Measurements from ENCODE around the gene DIRAS1.

The DIRAS1 gene

DNA sequence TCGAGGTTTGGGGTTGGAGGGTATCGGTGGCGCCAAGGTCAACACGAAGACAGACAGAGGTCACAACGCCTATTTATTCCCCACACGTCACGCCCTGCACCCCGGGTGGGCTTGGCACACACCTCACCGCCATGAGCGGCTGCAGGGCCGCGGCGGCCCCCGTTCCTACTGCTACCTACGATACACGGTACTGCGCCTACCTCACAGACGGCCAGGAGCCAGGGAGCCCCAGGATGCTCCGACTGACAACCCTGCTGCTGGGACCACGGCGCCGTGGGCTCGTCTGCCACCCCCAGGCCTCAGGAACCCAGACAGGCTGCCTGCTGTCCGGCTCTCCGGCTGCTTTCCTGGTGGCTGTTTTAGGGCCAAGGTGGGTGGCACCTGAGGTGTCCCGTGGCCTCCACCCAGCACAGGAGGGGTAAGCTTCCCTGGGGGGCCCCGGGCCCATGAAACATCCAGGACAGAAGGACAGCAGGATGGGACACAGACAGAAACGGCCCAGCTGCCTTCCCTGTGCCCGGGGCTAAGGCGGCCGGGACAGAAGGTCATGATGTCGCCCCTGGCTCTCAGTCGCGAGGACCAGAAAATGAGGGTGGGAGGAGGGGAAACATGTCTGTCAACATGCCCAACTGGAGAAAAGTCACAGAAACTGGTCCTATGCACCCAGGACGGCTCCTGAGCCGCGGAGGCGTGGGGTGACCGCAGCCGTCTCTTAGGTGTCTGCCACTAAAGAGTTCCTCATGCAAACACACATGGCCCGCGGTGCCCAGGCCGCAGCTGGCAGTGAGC lies 33.7 kb upstream of the DIRAS1 start:
- no peak overlapping the region for H3K4me2 ChIP-seq (ENCODE audit: low read length)
- H3K79me2 ChIP-seq (ENCODE audit: low read length), result no peaks in the 10 kb centered on the region
- H3K27ac ChIP-seq (ENCODE audit: low read length), result no peak overlapping the region
- H3K9me3 ChIP-seq (ENCODE audit: insufficient read depth, low read length), result no peaks in the 10 kb centered on the region
- no peak overlapping the region for H3K4me3 ChIP-seq (ENCODE audit: low read length)
- TF ChIP-seq EZH2phosphoT487 (IDR thresholded peaks at IDR 0.05; ENCODE audit: low read depth), result no peak
- TF ChIP-seq, protein P1, sequence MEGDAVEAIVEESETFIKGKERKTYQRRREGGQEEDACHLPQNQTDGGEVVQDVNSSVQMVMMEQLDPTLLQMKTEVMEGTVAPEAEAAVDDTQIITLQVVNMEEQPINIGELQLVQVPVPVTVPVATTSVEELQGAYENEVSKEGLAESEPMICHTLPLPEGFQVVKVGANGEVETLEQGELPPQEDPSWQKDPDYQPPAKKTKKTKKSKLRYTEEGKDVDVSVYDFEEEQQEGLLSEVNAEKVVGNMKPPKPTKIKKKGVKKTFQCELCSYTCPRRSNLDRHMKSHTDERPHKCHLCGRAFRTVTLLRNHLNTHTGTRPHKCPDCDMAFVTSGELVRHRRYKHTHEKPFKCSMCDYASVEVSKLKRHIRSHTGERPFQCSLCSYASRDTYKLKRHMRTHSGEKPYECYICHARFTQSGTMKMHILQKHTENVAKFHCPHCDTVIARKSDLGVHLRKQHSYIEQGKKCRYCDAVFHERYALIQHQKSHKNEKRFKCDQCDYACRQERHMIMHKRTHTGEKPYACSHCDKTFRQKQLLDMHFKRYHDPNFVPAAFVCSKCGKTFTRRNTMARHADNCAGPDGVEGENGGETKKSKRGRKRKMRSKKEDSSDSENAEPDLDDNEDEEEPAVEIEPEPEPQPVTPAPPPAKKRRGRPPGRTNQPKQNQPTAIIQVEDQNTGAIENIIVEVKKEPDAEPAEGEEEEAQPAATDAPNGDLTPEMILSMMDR (IDR thresholded peaks at IDR 0.05; ENCODE audit: low read depth, low read length), result no peak
- H4K20me1 ChIP-seq (ENCODE audit: insufficient read depth, low read length), result no peaks in the 10 kb centered on the region
- no peak overlapping the region for H2AFZ ChIP-seq (ENCODE audit: low read depth, low read length)
- peaks cover 38% of the 10 kb centered on the region for H3K36me3 ChIP-seq (replicated peaks; ENCODE audit: low read depth, low read length)
- H3K9ac ChIP-seq (ENCODE audit: low read length), result no peak overlapping the region
- H3K27me3 ChIP-seq (ENCODE audit: low read depth, low read length), result no peaks in the 10 kb centered on the region
- H3K4me1 ChIP-seq (ENCODE audit: low read length), result no peaks in the 10 kb centered on the region

DNA sequence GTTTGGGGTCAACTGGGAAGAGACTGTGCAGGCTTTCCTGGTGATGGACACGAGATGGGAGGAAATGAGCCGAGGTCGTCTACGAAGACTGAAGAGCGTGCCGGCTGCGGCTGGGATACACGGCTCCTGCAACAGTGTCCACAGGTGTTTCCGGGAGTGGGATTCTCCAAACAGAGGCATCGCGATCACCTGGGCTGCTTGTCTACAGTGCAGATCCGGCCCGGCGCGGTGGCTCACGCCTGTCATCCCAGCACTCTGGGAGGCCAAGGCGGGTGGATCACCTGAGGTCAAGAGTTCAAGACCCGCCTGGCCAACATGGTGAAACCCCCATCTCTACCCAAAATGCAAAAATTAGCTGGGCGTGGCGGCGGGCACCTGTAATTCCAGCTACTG lies 30.3 kb upstream of the DIRAS1 start:
- no peak overlapping the region for H3K9ac ChIP-seq (ENCODE audit: low read length)
- H3K4me1 ChIP-seq (ENCODE audit: low read length), result peaks cover 3% of the 10 kb centered on the region; the same call in 1 of the 2 replicates
- H3K36me3 ChIP-seq (replicated peaks; ENCODE audit: low read depth, low read length), result peaks cover 21% of the 10 kb centered on the region
- H3K27ac ChIP-seq (ENCODE audit: low read length), result no peak overlapping the region
- H3K4me3 ChIP-seq (ENCODE audit: low read length), result no peak overlapping the region
- H3K79me2 ChIP-seq (ENCODE audit: low read length), result no peaks in the 10 kb centered on the region
- 0 out of 2 replicates have a peak, but pooled peaks cover 4% of the 10 kb centered on the region for H3K27me3 ChIP-seq (ENCODE audit: low read depth, low read length)
- no peak overlapping the region for H2AFZ ChIP-seq (ENCODE audit: low read depth, low read length)
- no peak overlapping the region for H3K4me2 ChIP-seq (ENCODE audit: low read length)
- H4K20me1 ChIP-seq (ENCODE audit: insufficient read depth, low read length), result no peaks in the 10 kb centered on the region
- H3K9me3 ChIP-seq (ENCODE audit: insufficient read depth, low read length), result no peaks in the 10 kb centered on the region
- TF ChIP-seq, protein P1 (IDR thresholded peaks at IDR 0.05; ENCODE audit: low read depth, low read length), result no peak
- TF ChIP-seq EZH2phosphoT487 (IDR thresholded peaks at IDR 0.05; ENCODE audit: low read depth), result no peak

DNA sequence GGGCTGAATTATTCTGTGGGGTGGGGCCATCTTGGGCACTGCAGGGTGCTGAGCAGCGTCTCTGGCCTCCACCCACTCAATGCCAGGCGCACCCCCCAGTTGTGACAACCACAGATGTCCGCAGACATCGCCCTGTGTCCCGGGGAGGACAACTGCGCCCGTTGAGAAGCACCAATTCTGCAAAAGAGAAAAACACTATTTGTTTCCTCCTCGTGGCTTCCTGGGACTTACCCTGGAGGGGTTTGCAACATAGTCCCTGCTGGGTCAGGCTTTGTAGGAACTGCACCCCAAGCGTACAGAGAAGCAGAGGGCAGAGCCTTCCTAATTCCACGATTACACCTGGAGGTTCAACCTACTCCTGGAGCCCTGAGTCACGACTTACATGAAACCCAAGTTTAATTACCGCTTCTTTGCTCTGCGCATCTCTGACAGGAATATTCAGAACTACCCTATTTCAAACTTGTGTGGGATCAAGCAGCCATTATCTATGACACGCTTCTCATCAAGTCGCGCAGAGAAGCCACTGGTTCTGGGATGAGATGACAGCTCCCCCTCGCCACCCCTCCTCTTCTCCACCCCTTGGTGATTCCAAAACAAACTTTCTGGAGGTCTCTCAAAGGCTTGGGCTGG lies 29.8 kb upstream of the DIRAS1 start:
- H4K20me1 ChIP-seq (ENCODE audit: insufficient read depth, low read length), result no peaks in the 10 kb centered on the region
- H3K79me2 ChIP-seq (ENCODE audit: low read length), result no peaks in the 10 kb centered on the region
- no peak overlapping the region for H3K4me3 ChIP-seq (ENCODE audit: low read length)
- H2AFZ ChIP-seq (ENCODE audit: low read depth, low read length), result no peak overlapping the region
- H3K27me3 ChIP-seq (ENCODE audit: low read depth, low read length), result 0 out of 2 replicates have a peak, but pooled peaks cover 4% of the 10 kb centered on the region
- H3K36me3 ChIP-seq (replicated peaks; ENCODE audit: low read depth, low read length), result peaks cover 21% of the 10 kb centered on the region
- no peak overlapping the region for H3K9ac ChIP-seq (ENCODE audit: low read length)
- no peak overlapping the region for H3K27ac ChIP-seq (ENCODE audit: low read length)
- TF ChIP-seq, protein P1 (IDR thresholded peaks at IDR 0.05; ENCODE audit: low read depth, low read length), result no peak
- TF ChIP-seq EZH2phosphoT487 (IDR thresholded peaks at IDR 0.05; ENCODE audit: low read depth), result no peak
- H3K4me2 ChIP-seq (ENCODE audit: low read length), result no peak overlapping the region
- H3K9me3 ChIP-seq (ENCODE audit: insufficient read depth, low read length), result no peaks in the 10 kb centered on the region
- H3K4me1 ChIP-seq (ENCODE audit: low read length), result peaks cover 3% of the 10 kb centered on the region; the same call in 1 of the 2 replicates

DNA sequence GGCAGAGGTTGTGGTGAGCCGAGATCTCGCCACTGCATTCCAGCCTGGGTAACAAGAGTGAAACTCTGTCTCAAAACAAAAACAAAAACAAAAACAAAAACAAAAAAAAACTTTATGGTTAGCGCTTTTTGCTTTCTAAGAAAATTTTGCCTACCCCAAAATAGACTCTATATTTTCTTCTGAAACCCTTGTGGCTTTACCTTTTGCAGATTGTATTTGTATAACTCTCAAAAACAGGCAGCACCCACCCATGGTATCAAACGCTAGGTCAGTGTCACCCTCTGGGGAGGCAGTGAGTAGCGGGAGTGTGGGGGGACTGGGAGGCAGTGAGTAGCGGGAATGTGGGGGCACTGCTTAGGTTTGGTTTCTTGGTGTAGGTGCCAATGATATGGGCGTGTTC lies 26.2 kb upstream of the DIRAS1 start:
- Histone ChIP-seq H3K4me3 (ENCODE audit: low read length) (no peak overlapping the region), H3K79me2 (ENCODE audit: low read length) (no peaks in the 10 kb centered on the region), H3K4me1 (ENCODE audit: low read length) (peaks cover 3% of the 10 kb centered on the region; the same call in 1 of the 2 replicates), H3K9me3 (ENCODE audit: insufficient read depth, low read length) (no peaks in the 10 kb centered on the region), H3K36me3 (replicated peaks; ENCODE audit: low read depth, low read length) (no peaks in the 10 kb centered on the region), H4K20me1 (ENCODE audit: insufficient read depth, low read length) (no peaks in the 10 kb centered on the region), H3K4me2 (ENCODE audit: low read length) (no peak overlapping the region), H2AFZ (ENCODE audit: low read depth, low read length) (no peak overlapping the region), H3K9ac (ENCODE audit: low read length) (no peak overlapping the region), H3K27me3 (ENCODE audit: low read depth, low read length) (peaks cover 14% of the 10 kb centered on the region), H3K27ac (ENCODE audit: low read length) (no peak overlapping the region)
- TF ChIP-seq, protein P1 (IDR thresholded peaks at IDR 0.05; ENCODE audit: low read depth, low read length), result no peak
- TF ChIP-seq EZH2phosphoT487 (IDR thresholded peaks at IDR 0.05; ENCODE audit: low read depth), result no peak

All from OCI-LY3 (cell line).